Measurements from ENCODE around the gene RCSD1. TPM values are rescaled to one million over a fixed set of nuclear protein-coding genes. Genes with fewer than 3 reads are reported as not detected.

Gene RCSD1
- total RNA-seq (10 to 100 TPM in 6 of 9 donors, 1 to 10 TPM in 3; 5.1 to 15.4 (median 11.3) TPM), polyA plus RNA-seq (1 to 10 TPM; 3.3 to 8.8 (median 5.0) TPM)
- long read RNA-seq, donor 1: 0 reads
- long read RNA-seq, donor 2, partial matches to known transcripts: 0 of 1 reads
- long read RNA-seq, donor 2, other reads (novel, unspliced or antisense): 0 of 1 reads
- long read RNA-seq, donor 3, partial matches to known transcripts: 0 of 1 reads
- long read RNA-seq, donor 3, other reads (novel, unspliced or antisense): 0 of 1 reads
- long read RNA-seq, donor 4, transcript RCSD1-202 (7 exons, 3,135 nt): major isoform, 6 of 7 reads
- long read RNA-seq, donor 4, partial matches to known transcripts: 1 of 7 reads
- long read RNA-seq, donor 4, other reads (novel, unspliced or antisense): 0 of 7 reads
- long read RNA-seq, donor 5, transcript RCSD1-202 (7 exons, 3,135 nt): major isoform, 25 of 33 reads
- long read RNA-seq, donor 5, partial matches to known transcripts: 3 of 33 reads
- long read RNA-seq, donor 5, other reads (novel, unspliced or antisense): 3 of 33 reads
- long read RNA-seq, donor 6, partial matches to known transcripts: 4 of 8 reads
- long read RNA-seq, donor 6, other reads (novel, unspliced or antisense): 1 of 8 reads
- long read RNA-seq, donor 7, partial matches to known transcripts: 0 of 1 reads
- long read RNA-seq, donor 7, other reads (novel, unspliced or antisense): 0 of 1 reads
- long read RNA-seq, donor 8, partial matches to known transcripts: 0 of 1 reads
- long read RNA-seq, donor 8, other reads (novel, unspliced or antisense): 0 of 1 reads
- long read RNA-seq, donor 9, partial matches to known transcripts: 0 of 1 reads
- long read RNA-seq, donor 9, other reads (novel, unspliced or antisense): 0 of 1 reads
- long read RNA-seq, donor 10, partial matches to known transcripts: 0 of 1 reads
- long read RNA-seq, donor 10, other reads (novel, unspliced or antisense): 0 of 1 reads

- Histone ChIP-seq H3K27me3 (no peaks in the 10 kb centered on the region), H3K9me3 (replicated peaks in 1 of 3) (no peaks in the 10 kb centered on the region), H3K4me3 (peak within 1 kb of the TSS in 2 of 4 donors; percentile 73 to 81), H3K36me3 (replicated peaks in 1 of 2) (no peaks in the 10 kb centered on the region), H3K27ac (peak within 1 kb of the TSS in 4 of 5 donors; percentile 11 to 94 (median 75)), H3K4me1 (replicated peaks in 1 of 2) (peaks cover 0 to 21% of the 10 kb centered on the region in 2 donors)
- DNase-seq: peak in 4 of 7 donors; percentile 13 to 33 (median 28)
- intact Hi-C loops (cut with DNase I): no loop called here
- whole genome bisulfite sequencing, 4 donors: 8 to 37% (median 15%) methylated on average over 18 to 62 of the region's 62 CpGs
- TF ChIP-seq CTCF (IDR thresholded peaks at IDR 0.05) (no peak), POLR2A (IDR thresholded peaks at IDR 0.05) (peak in 1 of 2 donors; percentile 6)
Measured at GRCh38 chr1:167629681-167630567, at the start of gene RCSD1. Gene RCSD1, plus strand, starts transcription at chr1:167630232. Its CDS starts 192 bp downstream, at chr1:167630424.

- H3K4me3 ChIP-seq: no peak overlapping the region
- no peak overlapping the region for H3K27ac ChIP-seq
- H3K36me3 ChIP-seq (replicated peaks in 1 of 2): no peaks in the 10 kb centered on the region
- no peaks in the 10 kb centered on the region for H3K4me1 ChIP-seq (replicated peaks in 1 of 2)
- no peaks in the 10 kb centered on the region for H3K9me3 ChIP-seq (replicated peaks in 1 of 3)
- H3K27me3 ChIP-seq: no peaks in the 10 kb centered on the region
- intact Hi-C loops (cut with DNase I): no loop called here
- DNase-seq: no peak
- 82 to 97% (median 90%) methylated on average over 1 of the region's 1 CpG for WGBS, 4 donors
- TF ChIP-seq POLR2A (IDR thresholded peaks at IDR 0.05) (no peak), CTCF (IDR thresholded peaks at IDR 0.05) (no peak)
Measured at GRCh38 chr1:167582064-167582463, 48.0 kb upstream of the RCSD1 start.

GRCh38 chr1:167582722-167583121 lies 47.3 kb upstream of the RCSD1 start:
- H3K36me3 ChIP-seq (replicated peaks in 1 of 2): no peaks in the 10 kb centered on the region
- intact Hi-C loops (cut with DNase I): no loop called here
- no peaks in the 10 kb centered on the region for H3K9me3 ChIP-seq (replicated peaks in 1 of 3)
- no peaks in the 10 kb centered on the region for H3K27me3 ChIP-seq
- no peaks in the 10 kb centered on the region for H3K4me1 ChIP-seq (replicated peaks in 1 of 2)
- DNase-seq: no peak
- TF ChIP-seq POLR2A (IDR thresholded peaks at IDR 0.05) (no peak), CTCF (IDR thresholded peaks at IDR 0.05) (no peak)
- H3K4me3 ChIP-seq: no peak overlapping the region
- 92 to 98% (median 95%) methylated on average over 4 of the region's 4 CpGs for WGBS, 4 donors
- no peak overlapping the region for H3K27ac ChIP-seq
